ENCODE measurements around the gene BCL11A. TPM values are rescaled to one million over a fixed set of nuclear protein-coding genes. Genes with fewer than 3 reads are reported as not detected.

The BCL11A gene
- polyA plus RNA-seq, 3 donors: 8.7 to 15.6 (median 11.1) TPM

- H3K4me3 ChIP-seq (replicated peaks in 1 of 3; ENCODE audit: low read depth in 2 of 3, low read length in 3 of 3): peak overlapping the region in 1 of 3 experiments; percentile 47
- H3K4me1 Mint-ChIP-seq: peaks cover 95% of the 10 kb centered on the region
- peaks cover 5% of the 10 kb centered on the region for H4K20me1 ChIP-seq (ENCODE audit: insufficient read depth, low read length)
- peak overlapping the region; percentile 65 to 75 for H3K27ac ChIP-seq (ENCODE audit: low read depth in 1 of 2, low read length in 2 of 2)
- H2AFZ ChIP-seq (ENCODE audit: insufficient read depth, low read depth, low read length, poor library complexity, severe bottlenecking): no peak overlapping the region
- peak overlapping the region; percentile 65 for H3K4me2 ChIP-seq (replicated peaks; ENCODE audit: extremely low read depth, low read length, poor library complexity, severe bottlenecking)
- peak overlapping the region; percentile 15 for H3K9ac ChIP-seq (ENCODE audit: insufficient read depth, low read length, poor library complexity, severe bottlenecking)
- H3K36me3 Mint-ChIP-seq: peaks cover 13 to 17% of the 10 kb centered on the region in 2 donors
- H3K27me3 ChIP-seq (ENCODE audit: control insufficient read depth in 2 of 2, insufficient read depth in 2 of 2, low read length in 2 of 2): no peaks in the 10 kb centered on the region
- peaks cover 0 to 5% (median 4%) of the 10 kb centered on the region in 7 donors for H3K9me3 Mint-ChIP-seq
- DNase-seq: peak in 1 of 3 donors; percentile 61
- no peaks in the 10 kb centered on the region for H3K36me3 ChIP-seq (replicated peaks in 1 of 2; ENCODE audit: control insufficient read depth in 1 of 2, insufficient read depth in 2 of 2, low read length in 2 of 2)
- peaks cover 81 to 87% of the 10 kb centered on the region in 2 donors for H3K4me1 ChIP-seq (ENCODE audit: control insufficient read depth in 1 of 2, insufficient read depth in 2 of 2, low read length in 2 of 2)
- H3K27me3 Mint-ChIP-seq (ENCODE audit: low read depth in 3 of 3): peaks cover 0 to 2% (median 0%) of the 10 kb centered on the region in 3 donors
- TF ChIP-seq CTCF (IDR thresholded peaks at IDR 0.05): no peak
- H3K79me2 ChIP-seq (ENCODE audit: insufficient read depth, low read length): peaks cover 100% of the 10 kb centered on the region
- peaks cover 0 to 4% of the 10 kb centered on the region in 2 donors for H3K9me3 ChIP-seq (replicated peaks in 1 of 2; ENCODE audit: control insufficient read depth in 1 of 2, insufficient read depth in 1 of 2, low read length in 2 of 2)
- WGBS (ENCODE audit: insufficient coverage): 20% methylated on average over 5 of the region's 17 CpGs
- peak overlapping the region in 1 of 2 donors; percentile 84 for H3K4me3 Mint-ChIP-seq
- intact Hi-C loops (cut with micrococcal nuclease): loop anchor here (5.0 to 10.0 kb wide), 2 partner anchors 33 to 1005 kb away; partner anchors contain the start of gene XPO1 (in 1 of the 2)
- peak overlapping the region; percentile 82 to 96 (median 88) for H3K27ac Mint-ChIP-seq
Observed at GRCh38 chr2:60529785-60530627, 23.4 kb downstream of the BCL11A start.

DNA sequence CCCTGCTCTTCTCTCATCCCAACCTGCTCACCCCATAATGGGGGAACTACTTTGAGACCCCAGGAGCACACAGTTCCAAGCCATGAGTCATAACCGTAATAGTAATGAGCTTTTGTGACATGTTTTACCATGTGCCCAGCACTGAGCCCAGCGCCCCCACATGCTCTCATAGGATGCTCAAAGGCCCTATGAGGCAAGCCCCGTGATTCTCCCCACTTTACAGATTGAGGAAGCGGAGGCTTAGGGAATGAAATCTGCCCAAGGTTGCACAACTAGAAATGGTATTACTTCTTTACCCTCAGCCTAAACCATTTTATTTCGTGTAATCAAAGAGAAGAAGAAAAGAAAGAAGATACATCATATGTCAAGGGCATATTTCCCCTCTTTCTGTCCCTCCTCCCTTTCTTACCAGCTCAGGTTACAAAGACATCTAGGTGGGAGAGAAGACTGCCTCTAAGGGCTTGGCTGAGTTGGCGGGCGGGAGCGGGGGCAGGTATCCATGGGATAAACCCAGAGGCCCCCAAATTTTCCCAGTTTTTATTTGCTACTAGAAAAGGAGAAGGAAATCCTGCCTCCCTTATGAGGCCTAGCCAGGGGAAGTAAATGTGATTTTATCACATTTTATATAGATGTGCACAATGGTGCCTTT is 24.2 kb downstream of the BCL11A start:
- Mint-ChIP-seq H3K4me3 (peak overlapping the region; percentile 49 to 72), H3K36me3 (peaks cover 13 to 21% of the 10 kb centered on the region in 2 donors), H3K4me1 (peaks cover 95% of the 10 kb centered on the region), H3K9me3 (peaks cover 0 to 5% (median 4%) of the 10 kb centered on the region in 7 donors), H3K27me3 (ENCODE audit: low read depth in 3 of 3) (peaks cover 0 to 2% (median 0%) of the 10 kb centered on the region in 3 donors), H3K27ac (peak overlapping the region; percentile 82 to 96 (median 88))
- no peaks in the 10 kb centered on the region for H3K36me3 ChIP-seq (replicated peaks in 1 of 2; ENCODE audit: control insufficient read depth in 1 of 2, insufficient read depth in 2 of 2, low read length in 2 of 2)
- H2AFZ ChIP-seq (ENCODE audit: insufficient read depth, low read depth, low read length, poor library complexity, severe bottlenecking): no peak overlapping the region
- DNase-seq: peak; percentile 72 to 97 (median 83)
- H3K4me1 ChIP-seq (ENCODE audit: control insufficient read depth in 1 of 2, insufficient read depth in 2 of 2, low read length in 2 of 2): peaks cover 78 to 85% of the 10 kb centered on the region in 2 donors
- peaks cover 0 to 4% of the 10 kb centered on the region in 2 donors for H3K9me3 ChIP-seq (replicated peaks in 1 of 2; ENCODE audit: control insufficient read depth in 1 of 2, insufficient read depth in 1 of 2, low read length in 2 of 2)
- H4K20me1 ChIP-seq (ENCODE audit: insufficient read depth, low read length): peaks cover 5% of the 10 kb centered on the region
- H3K79me2 ChIP-seq (ENCODE audit: insufficient read depth, low read length): peaks cover 100% of the 10 kb centered on the region
- H3K4me2 ChIP-seq (replicated peaks; ENCODE audit: extremely low read depth, low read length, poor library complexity, severe bottlenecking): peak overlapping the region; percentile 65
- H3K27ac ChIP-seq (ENCODE audit: low read depth in 1 of 2, low read length in 2 of 2): peak overlapping the region; percentile 65 to 75
- H3K27me3 ChIP-seq (ENCODE audit: control insufficient read depth in 2 of 2, insufficient read depth in 2 of 2, low read length in 2 of 2): no peaks in the 10 kb centered on the region
- intact Hi-C loops (cut with micrococcal nuclease): no loop called here
- peak overlapping the region in 1 of 3 experiments; percentile 47 for H3K4me3 ChIP-seq (replicated peaks in 1 of 3; ENCODE audit: low read depth in 2 of 3, low read length in 3 of 3)
- no peak overlapping the region for H3K9ac ChIP-seq (ENCODE audit: insufficient read depth, low read length, poor library complexity, severe bottlenecking)
- no peak for TF ChIP-seq CTCF (IDR thresholded peaks at IDR 0.05)
- whole genome bisulfite sequencing (ENCODE audit: insufficient coverage): 35% methylated on average over 2 of the region's 8 CpGs
